ENCODE results near the gene KRT12.
"Not testable (repeated sequence)": the region's sequence is repeated elsewhere in the genome, so short reads cannot be mapped to it uniquely, and the experiment has no call there.

Gene KRT12

GRCh38 chr17:40883626-40884334 lies 16.8 kb upstream of the KRT12 start:
- no peak for DNase-seq (ENCODE audit: low read depth in 2 of 2)

- DNase-seq (ENCODE audit: low read depth in 2 of 2) = no peak
Measured at GRCh38 chr17:40883031-40883430, 16.0 kb upstream of the KRT12 start.

GRCh38 chr17:40879026-40879425 lies 12.0 kb upstream of the KRT12 start:
- no peak for DNase-seq (ENCODE audit: low read depth in 2 of 2)

GRCh38 chr17:40878044-40878443 lies 11.0 kb upstream of the KRT12 start:
- no peak for DNase-seq (ENCODE audit: low read depth in 2 of 2)

GRCh38 chr17:40873801-40874200 lies 6.8 kb upstream of the KRT12 start:
- DNase-seq (ENCODE audit: low read depth in 2 of 2) = no peak

- DNase-seq (ENCODE audit: low read depth in 2 of 2) = no peak
Measured at GRCh38 chr17:40873255-40873654, 6.2 kb upstream of the KRT12 start.

- no peak for DNase-seq (ENCODE audit: low read depth in 2 of 2)
Measured at GRCh38 chr17:40872416-40872815, 5.4 kb upstream of the KRT12 start.

- DNase-seq (ENCODE audit: low read depth in 2 of 2) = no peak
Measured at GRCh38 chr17:40871316-40871715, 4.3 kb upstream of the KRT12 start.

- no peak for DNase-seq (ENCODE audit: low read depth in 2 of 2)
Measured at GRCh38 chr17:40870136-40870535, 3.1 kb upstream of the KRT12 start.

- no peak for DNase-seq (ENCODE audit: low read depth in 2 of 2)
Measured at GRCh38 chr17:40864661-40865390, 2.2 kb downstream of the KRT12 start.

- DNase-seq (ENCODE audit: low read depth in 2 of 2) = no peak
Measured at GRCh38 chr17:40862985-40863733, 3.9 kb downstream of the KRT12 start.

GRCh38 chr17:40859536-40859935 lies 7.5 kb downstream of the KRT12 start:
- DNase-seq (ENCODE audit: low read depth in 2 of 2) = no peak

GRCh38 chr17:40858667-40859066 lies 8.4 kb downstream of the KRT12 start:
- DNase-seq (ENCODE audit: low read depth in 2 of 2) = not testable (repeated sequence)

- DNase-seq (ENCODE audit: low read depth in 2 of 2) = no peak
Measured at GRCh38 chr17:40857535-40857934, 9.5 kb downstream of the KRT12 start.

GRCh38 chr17:40854175-40854814 lies 12.7 kb downstream of the KRT12 start:
- no peak for DNase-seq (ENCODE audit: low read depth in 2 of 2)

GRCh38 chr17:40852364-40852763 lies 14.7 kb downstream of the KRT12 start:
- DNase-seq (ENCODE audit: low read depth in 2 of 2) = no peak

- no peak for DNase-seq (ENCODE audit: low read depth in 2 of 2)
Measured at GRCh38 chr17:40850293-40850972, 16.6 kb downstream of the KRT12 start.

- no peak for DNase-seq (ENCODE audit: low read depth in 2 of 2)
Measured at GRCh38 chr17:40849723-40850122, 17.3 kb downstream of the KRT12 start.

- DNase-seq (ENCODE audit: low read depth in 2 of 2) = no peak
Measured at GRCh38 chr17:40848583-40849235, 18.3 kb downstream of the KRT12 start.

- DNase-seq (ENCODE audit: low read depth in 2 of 2) = no peak
Measured at GRCh38 chr17:40846515-40847144, 20.4 kb downstream of the KRT12 start.

GRCh38 chr17:40844671-40845107 lies 22.3 kb downstream of the KRT12 start:
- no peak for DNase-seq (ENCODE audit: low read depth in 2 of 2)

All from stimulated activated CD4-positive, alpha-beta T cell treated with anti-CD3 and anti-CD28 coated beads, Interleukin-1b, Interleukin-23, amount 100 ng/mL, for 4 hours (primary cell).